ENCODE results near the gene HACD3.

- TF ChIP-seq SIN3A (IDR thresholded peaks at IDR 0.05; ENCODE audit: borderline replicate concordance, low read depth, low read length) (no peak), MAX (IDR thresholded peaks at IDR 0.05; ENCODE audit: low read depth) (no peak), POLR2AphosphoS5 (IDR thresholded peaks at IDR 0.05; ENCODE audit: low read depth, low read length) (no peak), CTCF (IDR thresholded peaks at IDR 0.05) (no peak), USF2 (IDR thresholded peaks at IDR 0.05; ENCODE audit: borderline replicate concordance, low read depth, low read length) (no peak), JUND (IDR thresholded peaks at IDR 0.05) (no peak), GABPA (IDR thresholded peaks at IDR 0.05; ENCODE audit: low read depth) (no peak), EP300 (IDR thresholded peaks at IDR 0.05; ENCODE audit: borderline replicate concordance in 1 of 2, low read depth in 1 of 2, low read length in 1 of 2) (no peak), SMC3 (IDR thresholded peaks at IDR 0.05; ENCODE audit: low read depth, low read length) (no peak), RFX5 (IDR thresholded peaks at IDR 0.05; ENCODE audit: low read length) (no peak)
Observed at GRCh38 chr15:65509321-65509720, 20.9 kb upstream of the HACD3 start.

Data from SK-N-SH (cell line).